ENCODE measurements around the gene C2CD5.

The C2CD5 gene

DNA sequence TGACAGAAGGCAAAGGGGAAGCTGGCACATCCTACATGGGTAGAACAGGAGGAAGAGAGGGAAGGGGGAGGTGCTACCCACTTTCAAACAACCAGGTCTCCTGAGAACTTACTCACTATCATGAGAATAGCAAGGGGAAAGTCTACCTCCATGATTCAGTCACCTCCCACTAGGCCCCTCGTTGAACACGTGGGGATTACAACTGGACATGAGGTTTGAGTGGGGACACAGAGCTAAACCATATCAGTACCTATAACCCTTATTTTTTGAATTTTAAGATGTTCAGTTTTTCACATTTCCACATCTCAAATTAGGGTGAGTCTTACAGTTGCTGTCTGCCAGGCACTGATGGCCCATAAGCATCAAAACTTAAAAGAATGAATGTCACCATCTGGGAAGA lies 129.6 kb downstream of the C2CD5 start:
- DNase-seq (ENCODE audit: low read depth in 2 of 2) = no peak

DNA sequence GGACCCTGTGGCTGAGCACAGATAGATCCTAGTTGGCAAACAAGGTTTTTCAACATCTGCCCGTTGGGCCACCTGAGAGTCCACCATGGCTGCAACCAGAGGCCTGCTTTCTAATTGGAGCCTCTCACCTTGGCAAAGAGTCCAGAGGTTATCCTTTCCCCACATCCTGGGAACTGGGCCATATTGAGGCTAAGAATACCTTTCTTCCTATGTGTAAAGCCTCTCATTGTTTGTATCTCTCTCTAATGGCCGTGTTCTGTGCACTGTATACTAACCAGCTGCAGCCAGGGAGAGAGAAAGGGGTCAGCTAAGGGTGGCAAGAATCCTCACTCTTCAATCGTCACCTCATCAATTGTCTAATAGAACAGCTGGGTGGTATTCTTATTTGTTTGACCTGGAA lies 130.8 kb downstream of the C2CD5 start:
- DNase-seq (ENCODE audit: low read depth in 2 of 2) = no peak

DNA sequence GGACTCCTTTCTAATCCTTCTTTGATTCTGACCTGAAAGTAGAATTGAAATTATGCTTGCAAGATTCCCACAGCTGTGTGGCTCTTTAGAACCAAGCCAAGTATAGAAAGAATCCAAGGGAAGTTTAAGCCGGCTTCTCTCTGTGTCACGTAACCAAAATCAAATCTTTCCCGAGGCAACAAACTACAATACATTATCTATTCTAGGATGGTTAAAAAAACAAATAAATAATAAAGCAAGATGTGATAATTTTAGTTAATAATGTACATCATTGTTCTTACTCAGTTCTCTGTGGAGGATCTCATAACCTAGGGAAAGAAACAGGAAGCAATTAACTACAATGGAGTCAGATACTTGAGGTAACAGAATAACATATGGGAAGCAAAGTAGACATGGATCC lies 131.8 kb downstream of the C2CD5 start:
- no peak for DNase-seq (ENCODE audit: low read depth in 2 of 2)

DNA sequence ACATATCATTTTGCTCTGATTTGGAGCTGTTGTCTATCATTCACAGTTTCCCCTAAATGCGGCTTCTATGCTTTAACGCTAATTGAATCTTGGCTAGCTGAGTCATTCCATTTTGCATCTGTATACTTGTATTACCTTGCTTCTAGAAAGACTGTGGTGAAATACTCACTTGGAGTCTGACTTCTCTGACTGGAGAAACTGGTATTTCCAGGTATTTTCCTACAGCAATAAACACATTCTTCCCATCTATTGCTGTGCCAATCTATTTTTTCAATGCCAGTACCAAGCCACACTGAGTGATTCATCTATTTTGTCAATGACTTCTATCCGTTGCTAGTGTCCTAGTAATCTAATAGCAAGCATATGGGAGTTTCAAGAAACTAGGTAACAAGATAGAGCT lies 133.9 kb downstream of the C2CD5 start:
- DNase-seq (ENCODE audit: low read depth in 2 of 2) = no peak

DNA sequence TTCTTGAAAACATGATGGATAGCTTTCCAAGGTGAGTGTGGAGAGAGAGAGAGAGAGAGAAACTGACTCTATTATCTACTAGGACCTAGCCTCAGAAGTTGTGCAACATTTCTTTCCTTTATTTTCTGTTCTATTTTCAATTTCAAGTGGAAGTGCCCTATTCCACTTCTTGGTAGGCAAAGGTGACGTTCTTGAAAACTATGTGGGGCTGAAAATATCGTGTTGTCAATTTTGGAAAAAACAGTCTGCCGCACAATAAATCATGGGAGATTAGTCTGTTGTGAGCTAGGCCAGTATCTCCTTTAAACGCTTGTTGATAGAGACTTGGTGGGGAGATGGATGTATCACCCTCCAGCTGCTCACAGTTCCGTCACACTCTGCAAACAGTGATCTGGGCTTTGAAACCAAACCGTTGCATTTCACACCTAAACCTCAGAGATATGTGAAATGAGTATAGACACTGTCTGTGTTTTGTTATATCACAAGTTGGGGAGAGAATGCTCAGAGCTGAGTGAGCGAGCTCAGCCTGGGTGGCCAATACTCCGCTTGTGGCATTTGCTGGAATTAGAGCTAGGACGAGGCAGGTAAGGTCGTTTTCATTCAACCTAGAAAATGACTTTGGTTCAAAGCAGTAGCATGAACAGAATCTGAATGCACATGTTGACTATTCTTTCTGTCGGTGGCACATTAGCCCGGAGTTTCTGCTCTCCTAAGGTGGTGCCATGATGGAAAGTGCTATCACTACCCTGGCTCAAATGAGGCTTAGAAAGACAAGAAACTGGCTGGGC lies 134.8 kb downstream of the C2CD5 start:
- peak in 1 of 2 donors; percentile 24 for DNase-seq (ENCODE audit: low read depth in 2 of 2)

DNA sequence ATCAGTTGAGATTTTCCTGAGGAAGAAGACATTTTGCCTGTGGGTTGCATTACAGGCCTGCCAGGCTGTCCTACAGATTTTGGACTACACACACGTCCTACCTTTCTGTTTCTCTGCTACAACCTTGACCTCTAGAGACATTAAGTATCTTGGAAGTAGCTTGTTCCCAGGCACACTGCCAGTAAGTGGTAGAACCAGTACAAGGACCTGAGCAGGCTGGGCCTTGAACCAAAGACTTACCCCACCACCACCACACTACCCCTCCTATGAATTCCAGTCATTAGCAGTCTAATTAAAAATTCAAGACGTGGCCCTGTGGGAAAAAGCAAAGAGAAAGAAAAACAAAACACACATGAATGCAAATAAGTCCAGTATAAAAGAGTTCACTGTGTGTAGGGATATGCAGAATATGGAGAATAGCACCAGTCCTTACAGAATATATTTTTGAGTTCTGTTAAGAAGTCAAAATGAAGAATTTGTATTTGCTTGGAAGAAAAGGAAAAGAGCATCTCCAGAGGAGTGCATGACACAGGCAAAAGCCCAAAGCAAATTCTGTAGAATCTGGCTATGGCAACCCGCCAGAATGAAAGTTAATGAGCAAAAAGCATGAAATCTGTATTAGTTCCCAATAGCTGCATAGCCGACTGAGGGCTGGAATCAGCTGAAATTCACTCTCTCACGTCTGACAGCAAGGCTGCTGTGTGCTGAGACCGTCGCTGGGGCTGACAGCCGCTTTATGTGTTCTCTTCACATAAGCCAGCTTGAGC lies 135.5 kb downstream of the C2CD5 start:
- DNase-seq (ENCODE audit: low read depth in 2 of 2) = no peak

DNA sequence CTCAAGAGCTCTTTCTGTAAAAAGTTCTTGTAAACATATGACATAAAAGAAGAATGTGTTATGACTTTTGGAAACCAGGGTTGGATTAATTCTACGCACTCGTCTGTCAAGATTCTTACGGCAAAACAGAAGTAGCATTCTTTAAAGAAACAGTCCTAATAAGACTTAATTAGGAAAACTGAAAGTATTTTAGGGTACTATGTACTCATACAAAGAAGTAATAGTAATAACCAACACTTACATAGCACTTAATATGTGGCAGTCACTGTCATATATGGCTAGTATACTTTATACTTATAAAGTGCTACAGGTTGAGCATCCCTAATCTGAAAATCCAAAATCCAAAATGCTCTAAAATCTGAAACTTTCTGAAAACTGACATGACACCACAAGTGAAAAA lies 136.9 kb downstream of the C2CD5 start:
- no peak for DNase-seq (ENCODE audit: low read depth in 2 of 2)

DNA sequence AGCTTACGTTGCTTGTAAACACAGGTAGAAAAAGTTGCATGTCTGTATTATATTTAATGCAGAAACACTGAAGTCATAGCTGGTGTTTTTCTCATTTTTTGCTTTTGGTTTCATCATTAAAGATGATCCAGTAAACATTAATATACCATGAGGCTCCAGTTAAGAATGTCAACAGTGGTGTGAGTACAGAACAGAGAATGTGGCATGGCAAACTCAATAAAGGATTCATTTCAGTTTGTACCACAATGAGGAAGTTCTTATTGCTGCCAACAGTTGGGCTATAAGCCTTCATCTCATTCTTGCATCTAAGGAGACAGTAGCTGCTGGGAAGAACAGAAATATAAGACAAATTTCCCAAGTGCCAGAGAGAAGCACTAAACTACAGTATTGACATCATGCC lies 137.7 kb downstream of the C2CD5 start:
- DNase-seq (ENCODE audit: low read depth in 2 of 2) = no peak

DNA sequence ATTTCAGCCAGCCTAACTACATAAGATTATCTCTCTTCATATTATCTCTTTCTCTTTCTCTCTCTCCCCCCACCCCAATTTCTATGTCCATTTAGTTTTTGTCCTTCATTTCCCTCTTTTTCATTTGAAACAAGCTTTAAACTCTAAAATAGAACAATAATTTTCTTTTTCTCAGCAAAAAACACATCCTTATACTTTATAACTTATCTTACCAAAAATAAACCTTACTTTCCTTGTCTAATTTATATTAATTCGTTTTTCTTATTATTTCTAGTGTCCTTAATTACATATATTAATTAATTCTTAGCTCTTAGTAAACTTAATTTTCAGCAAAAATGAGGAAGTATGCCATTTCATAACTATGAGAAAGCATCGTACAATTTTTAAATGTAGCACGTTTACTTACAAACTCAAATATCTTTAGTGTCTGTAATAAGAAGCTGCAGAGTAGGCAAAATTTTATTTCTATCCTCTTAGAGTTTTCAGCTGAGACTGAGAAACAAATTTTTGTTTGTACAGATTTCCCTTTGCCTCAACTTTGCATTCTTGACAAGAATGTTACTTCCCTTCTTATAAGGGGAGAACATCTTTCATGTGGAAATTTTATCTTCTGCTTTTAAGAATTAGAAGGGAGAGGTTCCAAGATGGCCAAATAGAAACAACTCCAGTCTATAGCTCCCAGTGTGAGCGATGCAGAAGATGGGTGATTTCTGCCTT lies 144.7 kb downstream of the C2CD5 start:
- DNase-seq (ENCODE audit: low read depth in 2 of 2) = no peak
